HEK293 (cell line): Measurements from ENCODE around the gene NHEJ1.

Experiments
- RBAK ChIP-seq: fragments of 450-650 bp; formaldehyde crosslinking; IDR thresholded peaks from 2 replicates; pipeline ENCODE4 v1.5.1; 2016; ENCODE audit warnings: missing biosample characterization, missing genetic modification characterization
- TCF7L2 ChIP-seq: IDR thresholded peaks from 2 replicates; pipeline ENCODE4 v1.6.1; 2011; ENCODE audit warnings: low read depth, mild to moderate bottlenecking, inconsistent platforms, low read length, moderate library complexity, borderline replicate concordance
- YY1 ChIP-seq: fragments of 450-650 bp; formaldehyde crosslinking; IDR thresholded peaks from 2 replicates; pipeline ENCODE4 v1.5.1; 2018; ENCODE audit warnings: missing biosample characterization, missing genetic modification characterization
- ZBTB21 ChIP-seq: fragments of 450-650 bp; formaldehyde crosslinking; IDR thresholded peaks from 2 replicates; pipeline ENCODE4 v1.5.1; 2017; ENCODE audit warnings: missing biosample characterization, missing genetic modification characterization
- ZFP41 ChIP-seq: fragments of 450-650 bp; formaldehyde crosslinking; IDR thresholded peaks from 2 replicates; pipeline ENCODE4 v1.5.1; 2016; ENCODE audit warnings: missing biosample characterization, missing genetic modification characterization, borderline replicate concordance
- ZNF10 ChIP-seq: fragments of 450-650 bp; formaldehyde crosslinking; IDR thresholded peaks from 2 replicates; pipeline ENCODE4 v1.5.1; 2017; ENCODE audit warnings: missing biosample characterization, missing genetic modification characterization
- ZNF114 ChIP-seq: fragments of 450-650 bp; formaldehyde crosslinking; IDR thresholded peaks from 2 replicates; pipeline ENCODE4 v1.5.0; 2017; ENCODE audit warnings: missing biosample characterization, missing genetic modification characterization
- ZNF16 ChIP-seq: fragments of 450-650 bp; formaldehyde crosslinking; IDR thresholded peaks from 2 replicates; pipeline ENCODE4 v1.5.1; 2016; ENCODE audit warnings: low read depth, missing biosample characterization, missing genetic modification characterization
- ZNF174 ChIP-seq: fragments of 450-650 bp; formaldehyde crosslinking; IDR thresholded peaks from 2 replicates; pipeline ENCODE4 v1.5.0; 2017; ENCODE audit warnings: missing biosample characterization, mild to moderate bottlenecking, missing genetic modification characterization
- ZNF335 ChIP-seq: fragments of 450-650 bp; formaldehyde crosslinking; conservative IDR thresholded peaks from 2 replicates; pipeline ENCODE4 v1.5.1; 2016; ENCODE audit warnings: missing biosample characterization, missing genetic modification characterization
- ZNF621 ChIP-seq: fragments of 450-650 bp; formaldehyde crosslinking; IDR thresholded peaks from 2 replicates; pipeline ENCODE4 v1.5.1; 2017; ENCODE audit warnings: missing biosample characterization, missing genetic modification characterization
- ZNF785 ChIP-seq: fragments of 450-650 bp; formaldehyde crosslinking; IDR thresholded peaks from 2 replicates; pipeline ENCODE4 v1.5.1; 2016; ENCODE audit warnings: missing biosample characterization, missing genetic modification characterization
- TF ChIP-seq, protein P1 (sequence below): fragments of 450-650 bp; formaldehyde crosslinking; IDR thresholded peaks from 2 replicates; pipeline ENCODE4 v1.5.1; 2016; ENCODE audit warnings: missing biosample characterization, missing genetic modification characterization

DNA sequence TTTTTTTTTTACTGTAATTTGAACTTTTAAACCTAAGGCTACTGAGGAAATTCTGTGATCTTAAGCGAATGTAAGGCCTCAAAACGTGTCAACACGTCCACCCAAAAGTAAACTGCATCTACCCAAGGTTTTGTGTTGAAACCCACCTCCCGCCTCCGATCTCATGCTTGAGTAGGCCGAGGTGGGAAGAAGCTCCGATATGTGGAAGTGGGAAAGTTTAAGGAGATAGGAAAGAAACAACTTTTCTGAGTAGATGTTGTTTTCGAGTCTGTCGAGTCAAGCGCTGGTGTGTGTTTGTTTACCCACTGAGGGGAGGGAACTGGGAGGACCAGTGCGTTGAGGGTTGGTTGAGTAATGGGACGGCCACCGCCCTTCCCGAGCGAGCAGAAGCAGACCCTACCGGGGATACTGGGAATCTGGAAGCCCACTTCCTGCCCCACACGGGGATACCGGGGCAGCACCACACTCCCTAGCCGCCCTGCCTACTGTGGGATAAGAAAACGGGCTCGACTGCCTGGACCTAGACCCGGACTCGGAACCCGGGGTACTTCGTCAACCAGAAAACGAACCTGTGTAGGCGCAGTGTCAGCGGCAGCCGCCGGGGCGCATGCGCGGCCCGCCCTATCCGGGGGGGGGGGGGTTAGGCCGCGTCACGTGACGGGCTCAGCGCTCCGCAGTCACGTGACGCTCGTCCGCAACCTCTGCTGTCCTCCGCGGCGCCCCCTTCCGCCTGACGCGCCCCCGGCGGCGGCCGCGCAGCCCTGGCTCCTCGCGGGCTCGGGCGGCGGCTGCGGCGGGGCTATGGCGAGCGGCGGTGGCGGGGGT, 17.1 kb upstream of the NHEJ1 start, which contains the start of gene RETREG2:
- TF ChIP-seq TCF7L2 = no peak
- no peak for TF ChIP-seq RBAK (tag by site-specific recombination)
- TF ChIP-seq ZNF174 (tag by site-specific recombination) = no peak
- no peak for TF ChIP-seq ZBTB21
- TF ChIP-seq ZNF16 (tag by site-specific recombination) = no peak
- no peak for TF ChIP-seq ZFP41 (tag by site-specific recombination)
- TF ChIP-seq, protein P1, sequence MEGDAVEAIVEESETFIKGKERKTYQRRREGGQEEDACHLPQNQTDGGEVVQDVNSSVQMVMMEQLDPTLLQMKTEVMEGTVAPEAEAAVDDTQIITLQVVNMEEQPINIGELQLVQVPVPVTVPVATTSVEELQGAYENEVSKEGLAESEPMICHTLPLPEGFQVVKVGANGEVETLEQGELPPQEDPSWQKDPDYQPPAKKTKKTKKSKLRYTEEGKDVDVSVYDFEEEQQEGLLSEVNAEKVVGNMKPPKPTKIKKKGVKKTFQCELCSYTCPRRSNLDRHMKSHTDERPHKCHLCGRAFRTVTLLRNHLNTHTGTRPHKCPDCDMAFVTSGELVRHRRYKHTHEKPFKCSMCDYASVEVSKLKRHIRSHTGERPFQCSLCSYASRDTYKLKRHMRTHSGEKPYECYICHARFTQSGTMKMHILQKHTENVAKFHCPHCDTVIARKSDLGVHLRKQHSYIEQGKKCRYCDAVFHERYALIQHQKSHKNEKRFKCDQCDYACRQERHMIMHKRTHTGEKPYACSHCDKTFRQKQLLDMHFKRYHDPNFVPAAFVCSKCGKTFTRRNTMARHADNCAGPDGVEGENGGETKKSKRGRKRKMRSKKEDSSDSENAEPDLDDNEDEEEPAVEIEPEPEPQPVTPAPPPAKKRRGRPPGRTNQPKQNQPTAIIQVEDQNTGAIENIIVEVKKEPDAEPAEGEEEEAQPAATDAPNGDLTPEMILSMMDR = peak; percentile 20; the same call in 1 of the 2 replicates
- TF ChIP-seq ZNF621 = no peak
- TF ChIP-seq YY1 = no peak
- no peak for TF ChIP-seq ZNF785 (tag by site-specific recombination)
- peak; percentile 33; the same call in 1 of the 2 replicates for TF ChIP-seq ZNF10 (tag by site-specific recombination)
- peak; percentile 57 for TF ChIP-seq ZNF335 (tag by site-specific recombination)
- no peak for TF ChIP-seq ZNF114
